HG02943 (cell line): Measurements from ENCODE around the gene MGMT.

Experiments
- ATAC-seq: cut with Tn5 transposase; IDR thresholded peaks from one replicate; pipeline ENCODE4 v1.9.1; 2021; ENCODE audit warnings: mild to moderate bottlenecking, low read depth, moderate library complexity; ENCODE audit not compliant: unreplicated experiment

MGMT gene

DNA sequence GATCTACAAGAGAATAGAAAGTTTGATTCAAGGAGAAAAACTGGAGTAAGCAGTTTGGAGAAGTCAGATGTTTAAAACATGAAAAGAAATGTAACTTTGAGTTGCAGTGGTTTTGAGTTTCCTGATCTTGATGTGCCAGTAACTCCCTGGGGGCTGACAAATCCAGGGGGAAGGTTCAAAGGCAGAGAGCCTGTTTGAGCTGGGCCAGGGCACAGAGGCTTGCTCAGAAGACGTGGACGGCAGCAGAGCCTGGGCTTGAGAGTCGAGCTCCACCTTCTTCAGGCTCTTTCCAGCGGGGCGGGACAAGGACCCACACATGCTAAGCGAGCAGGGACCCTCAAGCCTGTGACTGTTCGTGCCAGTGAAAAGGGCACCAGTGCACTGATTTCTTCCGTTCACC lies 176.2 kb downstream of the MGMT start:
- no peak for ATAC-seq

DNA sequence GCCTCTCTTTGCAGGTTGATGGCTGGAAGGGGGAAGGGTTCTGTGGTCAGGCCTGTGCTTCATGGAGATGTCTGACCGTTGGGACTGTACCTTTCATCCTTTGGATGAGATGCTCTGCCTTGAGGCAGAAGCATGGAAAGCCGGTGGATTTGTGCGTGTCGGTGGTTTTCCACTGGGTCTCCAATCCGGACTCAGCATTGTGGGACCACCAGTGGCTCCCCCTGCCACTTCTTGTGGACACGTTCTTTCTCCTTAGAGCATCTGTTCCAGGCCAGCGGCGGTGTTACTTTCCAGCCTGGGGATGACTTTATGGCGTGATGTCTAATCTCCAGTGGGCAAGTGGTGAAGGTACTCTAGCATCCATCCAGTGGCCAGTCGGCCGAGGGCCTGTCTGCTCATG lies 178.4 kb downstream of the MGMT start:
- ATAC-seq: no peak

DNA sequence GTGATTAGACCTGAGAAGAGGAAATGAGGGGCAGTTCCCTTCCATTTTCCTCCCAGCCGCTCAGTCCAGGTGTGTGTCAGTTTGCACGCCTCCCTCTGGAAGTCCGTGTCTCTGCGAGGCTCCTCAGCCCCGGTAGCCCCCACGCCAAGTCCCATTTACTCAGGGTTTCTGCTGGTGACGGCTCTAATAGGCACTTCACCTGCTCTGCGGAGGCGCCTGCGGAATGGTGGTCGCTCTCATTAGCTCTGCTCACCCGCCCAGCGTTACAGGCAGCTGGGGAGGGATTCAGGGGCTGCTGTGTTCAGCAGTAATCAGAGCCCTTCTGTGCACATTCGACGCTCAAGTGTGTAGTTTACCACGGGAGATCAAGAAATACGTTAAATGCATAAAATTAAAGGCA lies 179.9 kb downstream of the MGMT start:
- no peak for ATAC-seq

DNA sequence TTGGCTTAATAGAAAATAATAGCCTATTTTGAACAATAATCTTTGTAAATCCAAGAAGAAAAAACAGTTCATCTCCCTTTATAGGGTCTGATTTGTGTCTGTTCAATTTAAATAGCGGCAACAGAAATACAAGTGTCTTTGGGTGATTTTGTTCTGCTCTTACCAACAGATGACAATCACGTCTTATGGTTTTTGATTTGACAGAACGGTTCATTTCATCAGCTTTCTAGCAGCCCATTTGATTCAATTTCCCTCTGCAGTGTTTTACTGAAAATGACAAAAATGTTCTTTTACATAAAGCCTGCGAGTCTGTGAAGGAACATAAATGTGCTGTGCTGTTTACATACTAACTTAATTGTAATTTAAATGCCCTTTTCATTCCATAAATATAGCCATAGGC lies 180.5 kb downstream of the MGMT start:
- no peak for ATAC-seq

DNA sequence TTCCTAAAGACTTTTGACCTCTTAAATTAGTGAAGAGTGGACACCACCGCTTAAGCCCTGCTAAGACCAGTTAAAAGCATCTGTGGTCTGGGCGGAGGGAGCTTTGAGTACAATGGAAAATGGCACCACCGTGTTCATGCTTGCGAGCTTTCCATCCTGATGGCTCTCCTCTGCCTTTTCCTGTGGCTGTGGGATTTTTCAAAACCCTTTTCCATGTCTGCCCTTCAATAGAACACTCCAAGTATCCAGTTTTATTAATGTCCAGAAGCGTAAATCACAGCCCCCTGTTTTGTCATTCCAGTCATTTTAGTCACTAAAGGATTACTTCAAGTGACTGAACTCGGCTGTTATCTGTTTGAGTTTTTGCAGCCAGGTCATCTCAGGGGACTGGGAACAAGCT lies 181.8 kb downstream of the MGMT start:
- no peak for ATAC-seq

DNA sequence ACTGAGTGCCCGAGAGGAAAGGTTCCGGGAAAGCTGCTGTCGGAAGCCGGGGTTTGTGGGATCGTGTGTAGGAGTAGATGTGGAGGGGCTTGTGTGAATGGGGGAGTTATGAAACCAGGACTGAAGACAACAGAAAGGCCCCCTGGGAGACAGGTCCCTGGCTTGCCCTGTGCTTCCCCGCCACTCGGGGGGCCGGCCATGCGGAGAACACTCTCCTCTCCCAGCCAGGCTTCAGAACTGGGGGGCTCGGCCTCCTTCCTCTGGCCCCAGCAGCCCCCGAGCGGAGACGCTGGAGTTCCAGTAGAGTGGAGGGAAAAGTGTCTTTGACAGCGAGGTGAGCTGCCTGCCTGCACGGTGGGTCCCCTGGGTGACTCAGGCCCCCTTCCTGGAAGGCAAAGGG lies 185.0 kb downstream of the MGMT start:
- no peak for ATAC-seq

DNA sequence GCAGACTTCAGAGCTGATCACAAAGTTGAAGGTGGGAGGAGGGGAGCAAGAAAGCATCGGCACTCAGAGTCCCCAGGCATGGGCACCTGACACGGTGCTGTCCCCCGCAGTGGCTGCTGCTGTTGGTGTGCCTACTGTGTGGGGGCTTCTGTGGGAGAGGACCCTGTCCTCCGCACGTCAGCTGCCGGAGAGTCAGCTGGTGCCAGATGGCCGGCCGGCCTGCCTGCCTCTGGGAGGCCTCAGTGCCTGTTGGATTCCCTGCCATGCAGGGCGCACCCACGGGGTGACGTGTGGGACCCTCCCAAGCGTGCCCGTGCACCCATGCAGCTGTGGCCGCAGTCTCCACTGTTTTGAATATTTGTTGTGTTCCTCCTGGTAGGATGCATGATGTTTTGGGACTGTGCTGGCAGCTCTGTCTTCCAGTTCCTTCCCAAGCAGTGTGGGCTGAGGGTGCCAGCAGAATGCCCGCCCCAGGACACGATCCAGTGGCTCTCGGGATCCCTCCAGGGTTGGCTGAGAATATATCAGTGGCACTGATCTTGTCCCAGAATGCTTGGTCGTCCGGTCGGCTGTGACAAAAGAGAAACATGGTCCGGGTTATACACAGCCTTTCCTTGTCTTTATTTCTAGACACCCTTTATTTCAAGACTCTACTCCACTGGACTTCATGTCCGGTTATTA lies 185.6 kb downstream of the MGMT start:
- ATAC-seq: no peak

DNA sequence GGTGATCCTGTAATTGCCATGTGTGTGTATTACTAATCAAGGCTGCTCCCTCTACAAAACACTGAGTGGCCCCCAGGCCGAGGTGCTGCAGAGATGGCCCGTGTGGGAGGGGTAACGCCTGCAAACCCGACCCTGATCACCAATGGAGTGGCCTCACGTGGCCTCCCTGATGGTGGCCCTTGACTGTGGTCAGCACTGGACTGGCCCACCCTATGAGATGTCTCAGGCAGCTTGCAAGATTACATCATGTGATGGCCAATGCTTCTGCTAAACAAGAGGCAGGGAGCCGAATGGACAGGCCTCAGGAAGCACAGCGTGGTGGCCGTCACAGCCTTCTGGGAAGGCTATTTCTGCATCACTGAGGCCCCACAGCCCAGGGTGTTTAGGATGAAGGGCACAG lies 186.4 kb downstream of the MGMT start:
- no peak for ATAC-seq

DNA sequence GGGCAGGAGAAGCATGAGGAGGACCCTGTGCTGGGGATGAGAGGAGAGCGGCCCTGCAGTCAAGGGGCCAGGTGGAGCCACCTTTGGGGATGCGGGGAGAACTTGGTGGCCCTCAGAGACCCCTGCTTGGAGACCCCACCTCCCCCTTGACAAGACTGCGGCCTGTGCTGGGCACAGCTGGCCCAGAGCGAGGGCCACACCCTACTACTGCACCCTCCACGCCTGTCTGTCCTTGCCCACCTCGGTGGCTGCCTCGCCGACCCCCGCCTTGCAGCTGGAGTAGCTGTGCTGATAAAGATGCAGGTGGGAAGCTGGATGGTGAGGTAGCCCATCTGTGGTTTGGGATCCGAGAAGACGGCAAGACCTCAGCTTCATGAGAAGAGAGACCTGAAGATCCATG lies 186.8 kb downstream of the MGMT start:
- ATAC-seq: no peak

DNA sequence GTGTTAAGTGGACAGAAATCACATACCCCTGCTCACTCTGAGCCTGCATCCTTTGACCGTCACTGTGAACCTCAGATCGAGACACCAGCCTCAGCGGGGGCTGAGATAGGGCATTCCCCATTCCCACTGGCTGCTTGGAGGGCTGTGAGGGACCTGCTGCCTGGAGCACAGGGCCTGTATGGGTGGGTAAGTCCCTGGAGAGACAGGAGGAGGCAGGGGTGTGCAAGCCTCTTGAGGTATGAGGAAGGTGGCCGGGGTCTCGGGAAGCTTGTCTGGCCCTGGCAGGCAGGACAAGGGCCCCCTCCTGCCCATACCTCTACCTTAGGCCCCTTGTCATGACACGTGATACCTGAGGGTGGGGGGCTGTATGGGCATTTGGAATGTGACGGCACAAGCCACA lies 187.4 kb downstream of the MGMT start:
- ATAC-seq: no peak

DNA sequence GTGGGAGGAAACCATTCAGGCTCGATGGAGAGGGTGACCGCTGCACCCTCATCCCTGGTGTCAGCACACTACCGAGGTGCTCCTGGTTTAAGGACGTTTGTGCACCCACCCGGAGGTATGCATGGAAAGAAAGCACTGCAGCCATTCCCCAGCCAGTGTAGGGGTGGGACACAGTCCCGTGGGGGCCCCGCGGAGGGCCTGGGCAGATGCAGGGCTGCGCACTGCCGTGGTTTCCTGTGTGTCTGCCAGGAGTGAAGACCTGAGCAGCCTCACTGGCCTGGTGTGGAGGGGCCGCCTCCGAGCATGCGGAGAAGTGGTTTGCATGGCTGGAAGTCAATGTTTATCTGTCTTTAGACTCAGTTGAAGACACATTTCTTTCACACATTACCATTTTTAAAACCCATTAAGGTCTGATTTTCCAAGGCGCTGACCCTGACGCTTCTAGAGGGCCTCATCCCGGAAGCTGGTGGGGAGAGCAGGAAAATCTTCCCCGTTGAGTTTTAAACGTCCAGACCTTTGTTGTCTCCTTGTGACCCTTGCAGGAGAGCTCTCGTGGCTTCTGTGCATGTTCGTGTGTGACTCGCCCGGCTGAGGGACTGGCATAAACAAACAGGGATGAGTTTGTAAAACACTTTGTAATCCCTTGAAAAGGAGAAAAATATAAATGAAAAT lies 188.1 kb downstream of the MGMT start:
- ATAC-seq: no peak

DNA sequence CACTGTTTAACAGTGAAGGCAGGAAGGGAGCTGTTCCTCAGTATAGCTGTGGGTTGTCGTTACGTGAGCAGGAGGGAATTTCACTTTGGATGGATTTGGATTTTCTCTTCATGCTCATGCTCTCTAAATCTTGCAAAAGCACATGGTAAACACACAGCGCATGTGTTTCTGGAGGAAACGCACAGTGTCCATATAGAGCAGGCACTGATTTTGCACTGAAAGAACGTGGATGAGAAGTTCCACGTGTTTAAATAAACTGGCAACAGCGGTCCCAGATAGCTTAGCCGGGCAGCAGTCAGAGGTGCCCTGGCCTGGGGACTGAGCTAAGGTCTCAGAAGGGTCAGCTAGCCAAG lies 188.6 kb downstream of the MGMT start:
- no peak for ATAC-seq

DNA sequence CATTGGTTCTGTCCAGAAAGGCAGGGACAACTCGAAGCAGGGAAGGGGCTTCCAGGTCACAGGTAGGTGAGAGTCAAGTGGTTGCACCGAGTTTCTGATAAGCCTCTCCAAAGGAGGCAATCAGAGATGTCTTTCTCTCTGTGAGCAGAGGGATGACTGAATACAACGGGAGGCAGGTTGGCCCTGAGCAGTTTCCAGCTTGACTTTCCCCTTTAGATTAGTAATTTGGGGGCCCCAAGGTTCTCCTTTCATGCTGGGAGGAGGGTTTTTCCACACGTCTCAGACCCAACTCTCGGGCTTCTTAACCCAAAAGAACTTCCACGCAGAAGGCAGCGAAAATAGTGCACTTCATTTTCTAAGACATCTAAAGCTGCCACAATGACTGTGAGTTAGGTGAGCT lies 189.6 kb downstream of the MGMT start:
- no peak for ATAC-seq

DNA sequence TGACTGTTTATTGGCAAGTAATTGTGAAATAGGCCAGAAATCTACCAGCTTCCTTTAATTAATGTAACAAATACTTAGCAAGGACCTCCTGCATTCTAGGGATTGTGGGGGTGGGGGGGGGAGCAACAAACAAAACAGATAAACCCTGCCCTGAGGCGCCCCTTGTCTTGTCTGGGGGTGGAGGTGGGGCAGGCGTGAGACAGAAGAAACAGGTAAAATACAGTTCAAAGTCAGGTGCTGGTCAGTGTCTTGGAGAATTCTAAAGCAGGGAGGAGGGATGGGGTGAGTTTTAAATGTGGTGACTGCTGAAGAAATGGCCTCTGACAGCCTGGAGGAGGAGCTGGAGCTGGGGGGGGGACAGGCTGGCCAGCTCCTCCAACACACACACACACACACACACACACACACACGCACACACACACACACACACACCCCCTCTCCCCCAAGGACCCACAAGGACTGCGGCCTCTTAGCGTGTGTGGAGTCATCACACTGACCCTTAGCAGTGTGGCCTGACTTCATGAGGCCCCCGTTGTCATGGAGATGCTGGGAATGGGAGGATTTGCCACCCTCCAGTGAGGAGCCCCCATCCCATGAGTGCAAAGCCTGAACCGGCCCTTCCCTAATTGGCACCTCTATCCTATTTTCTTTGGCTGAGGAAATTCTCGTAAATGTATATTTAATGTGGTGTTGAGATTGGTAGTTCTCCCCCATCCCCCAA lies 190.4 kb downstream of the MGMT start:
- ATAC-seq: no peak

DNA sequence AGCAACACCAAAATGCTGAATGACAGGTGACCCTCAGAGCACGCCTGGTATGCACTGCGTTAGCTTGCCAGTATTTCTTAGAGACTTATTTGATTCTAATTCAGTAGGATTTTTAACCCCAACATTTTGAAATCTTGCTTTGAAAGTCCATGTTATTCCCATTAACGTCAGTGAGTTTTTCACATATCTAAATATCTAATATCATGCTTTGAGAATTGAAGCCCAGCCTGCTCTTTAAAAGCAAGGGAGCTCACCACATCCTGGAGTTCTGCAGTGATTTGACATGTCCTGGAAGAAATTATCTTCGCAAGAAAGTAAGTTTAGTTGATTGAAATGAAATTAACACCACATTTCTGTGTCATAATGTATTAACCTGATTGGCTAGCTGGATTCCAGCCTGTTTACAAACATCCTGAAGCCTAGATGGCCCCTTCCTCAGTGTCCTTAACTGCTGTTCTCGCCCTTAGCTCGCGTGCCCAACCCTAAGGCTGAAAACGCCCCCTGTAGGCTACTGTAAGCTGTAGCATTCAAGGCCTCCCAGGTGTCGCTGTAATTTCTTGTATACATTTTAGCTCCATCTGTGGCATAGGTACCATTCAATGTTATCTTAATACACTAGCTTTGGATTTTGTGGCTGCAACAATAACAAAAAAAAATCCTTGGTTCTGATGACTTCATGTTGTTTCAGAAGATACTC lies 191.5 kb downstream of the MGMT start:
- no peak for ATAC-seq

DNA sequence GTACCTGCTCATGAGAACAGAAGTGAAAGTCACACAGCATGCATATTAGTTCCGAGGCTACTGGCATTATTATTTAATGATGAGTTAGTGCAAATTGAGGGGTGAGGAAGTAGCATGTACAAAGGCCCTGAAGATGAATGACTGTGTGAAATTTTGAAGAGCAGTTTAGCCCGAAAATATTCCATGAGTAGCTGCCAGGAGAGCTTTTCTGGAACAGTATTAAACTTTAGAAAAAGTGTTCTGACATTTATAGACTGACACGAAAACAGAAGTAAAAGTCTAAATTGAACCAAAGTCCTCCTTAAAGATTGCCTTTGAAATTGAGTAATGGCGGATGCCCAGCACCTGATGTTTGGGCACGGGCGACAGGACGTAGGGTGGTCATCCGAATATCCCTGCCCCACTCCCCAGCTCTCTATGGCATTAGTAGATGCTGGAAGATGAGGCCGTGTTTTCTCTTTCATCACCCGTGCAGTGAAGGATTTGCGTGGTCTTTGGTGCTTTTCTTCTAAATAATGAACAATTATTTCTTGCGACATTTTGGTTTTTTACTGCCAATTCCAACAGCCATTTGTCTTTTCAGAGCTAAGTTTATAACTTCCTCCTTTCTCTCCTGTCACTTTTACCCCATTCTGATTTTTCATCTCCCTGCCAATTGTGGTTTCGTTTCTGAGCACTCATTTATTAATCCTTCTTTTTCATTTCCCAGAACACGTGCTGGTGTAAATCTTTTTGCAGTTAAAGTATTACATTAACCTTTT lies 192.6 kb downstream of the MGMT start:
- no peak for ATAC-seq

DNA sequence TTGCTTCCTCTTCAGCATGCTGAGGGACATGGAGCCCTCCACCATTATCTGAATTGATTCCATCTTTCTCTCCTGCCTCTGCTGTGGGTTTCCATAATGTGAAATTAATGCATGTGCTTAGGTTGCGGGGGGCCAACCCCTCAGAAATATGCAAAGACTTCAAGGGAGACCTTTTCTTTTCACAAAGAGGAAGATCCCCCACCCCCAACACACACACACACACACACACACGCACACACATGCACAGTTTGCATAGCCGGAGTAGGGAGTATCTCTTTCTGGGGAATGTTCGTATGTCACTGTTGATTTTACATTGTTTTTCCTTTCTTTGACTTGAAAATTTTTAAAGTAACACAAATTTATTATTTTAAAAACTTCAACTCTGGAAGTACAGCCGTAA lies 193.5 kb downstream of the MGMT start:
- ATAC-seq: no peak

DNA sequence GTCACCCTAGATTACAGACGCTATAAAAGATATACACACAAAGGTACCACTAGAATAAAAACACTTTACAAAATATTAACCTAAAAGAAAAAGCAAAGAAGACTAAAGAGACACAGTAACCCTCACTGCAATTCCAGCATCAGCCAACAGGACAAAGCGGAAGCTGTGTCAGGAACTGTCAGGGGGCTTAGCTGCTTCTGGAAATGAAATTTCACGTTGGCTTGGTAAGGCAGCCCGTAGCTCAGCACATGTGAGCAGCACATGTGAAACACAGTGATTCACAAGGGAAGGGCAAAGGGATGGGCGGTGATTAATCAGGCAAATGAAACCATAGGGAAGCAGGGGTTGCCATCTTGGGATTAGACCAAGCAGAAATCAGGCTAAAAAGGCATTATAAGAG lies 195.4 kb downstream of the MGMT start:
- ATAC-seq: no peak

DNA sequence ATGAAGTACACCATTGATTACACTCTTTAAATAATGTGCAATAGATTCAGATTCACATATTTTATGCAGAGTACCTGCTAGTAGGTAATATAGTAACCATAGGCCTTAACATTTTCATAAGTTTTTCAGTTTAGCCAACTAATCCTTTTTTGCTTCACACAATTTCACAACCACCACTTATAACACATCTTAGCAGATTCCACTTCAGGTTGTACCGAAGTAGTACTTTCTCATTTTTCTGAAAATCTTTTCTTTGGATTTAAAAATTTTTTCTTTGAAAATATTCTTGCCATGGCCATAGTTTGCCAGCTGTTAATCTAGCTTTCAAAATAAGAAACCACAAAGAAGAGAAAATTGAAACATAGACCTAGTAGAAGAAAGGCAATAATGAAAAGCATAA lies 203.1 kb downstream of the MGMT start:
- no peak for ATAC-seq

DNA sequence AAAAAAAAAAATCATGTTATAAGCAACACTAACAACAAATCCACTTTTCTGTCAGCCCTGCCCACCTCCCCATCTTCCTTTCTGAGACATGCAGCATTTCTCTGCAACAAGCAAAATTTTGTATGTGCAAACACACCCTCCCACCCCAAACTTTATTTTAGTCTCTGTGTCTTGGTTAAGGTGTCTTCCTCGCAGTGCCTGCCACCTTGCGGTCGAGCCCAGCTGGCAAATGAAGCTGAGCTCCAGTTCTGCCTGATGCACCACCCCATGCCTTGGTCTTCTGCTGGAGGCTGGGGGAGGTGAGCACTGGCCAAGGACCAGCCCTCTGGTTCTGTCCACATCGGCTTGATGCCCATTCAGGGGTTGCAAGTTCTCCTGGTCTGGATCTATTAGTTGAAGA lies 206.3 kb downstream of the MGMT start:
- ATAC-seq: no peak
